Measurements from ENCODE around the gene KRTAP10-3. TPM values are rescaled to one million over a fixed set of nuclear protein-coding genes. Genes with fewer than 3 reads are reported as not detected.
A peak's percentile ranks its signal among the peaks of the same experiment; 100 is the strongest.

KRTAP10-3 gene
- total RNA-seq, 6 donors from 2014 or later = not detected

DNA sequence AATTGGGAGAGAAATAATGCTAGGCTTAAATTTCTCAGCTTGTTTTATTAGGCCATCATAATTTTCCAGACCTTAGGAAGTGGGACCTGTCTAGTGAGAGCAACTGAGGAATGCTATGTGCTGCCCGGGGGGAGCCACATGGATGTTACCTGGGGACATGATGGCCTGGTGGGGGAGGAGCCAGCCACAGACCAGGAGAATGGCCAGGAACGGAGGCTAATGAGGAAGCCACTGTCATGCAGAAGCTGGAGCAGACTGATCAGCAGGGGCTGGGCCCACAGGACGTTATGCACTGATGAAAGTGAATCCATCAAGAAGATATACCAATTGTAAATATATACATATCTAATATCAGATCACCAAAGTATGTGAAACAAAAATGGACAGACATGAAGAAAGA, 14.0 kb downstream of the KRTAP10-3 start:
- peaks cover 0 to 5% (median 2%) of the 10 kb centered on the region in 4 donors for H3K4me1 ChIP-seq
- H3K36me3 ChIP-seq = no peaks in the 10 kb centered on the region
- WGBS, 2 donors = 77 to 85% methylated on average over 3 of the region's 3 CpGs
- H3K9me3 ChIP-seq = peaks cover 3 to 9% (median 7%) of the 10 kb centered on the region in 4 donors
- TF ChIP-seq EP300 (IDR thresholded peaks at IDR 0.05) = no peak
- no peaks in the 10 kb centered on the region for H3K27me3 ChIP-seq
- no peak for DNase-seq
- no peak for ATAC-seq (ENCODE audit: low FRiP score in 2 of 2)
- H3K4me3 ChIP-seq = no peak overlapping the region
- no peak overlapping the region for H3K27ac ChIP-seq

DNA sequence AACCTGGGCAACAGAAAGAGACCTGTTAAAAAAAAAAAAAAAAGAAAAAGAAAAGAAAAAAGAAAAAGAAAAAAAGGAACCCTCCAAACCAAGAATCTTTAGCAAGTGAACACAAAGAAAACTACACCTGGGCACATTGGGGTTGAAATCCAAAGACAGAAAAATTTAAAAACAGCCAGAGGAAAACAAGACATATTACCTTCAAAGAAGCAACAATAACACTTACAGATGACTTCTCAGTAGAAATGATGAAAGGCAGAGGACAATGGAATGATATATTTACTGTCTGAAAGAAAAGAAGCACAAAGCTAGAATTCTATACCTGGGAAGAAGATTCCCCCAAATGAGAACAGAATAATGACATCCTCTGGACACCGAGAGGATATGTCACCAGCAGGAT, 15.9 kb downstream of the KRTAP10-3 start:
- DNase-seq (no peak), ATAC-seq (ENCODE audit: low FRiP score in 2 of 2) (no peak)
- TF ChIP-seq CTCF (IDR thresholded peaks at IDR 0.05) (no peak), EP300 (IDR thresholded peaks at IDR 0.05) (no peak), POLR2A (IDR thresholded peaks at IDR 0.05) (no peak), POLR2AphosphoS5 (IDR thresholded peaks at IDR 0.05) (no peak)
- WGBS, 2 donors = 73 to 88% methylated on average over 1 of the region's 1 CpG
- Histone ChIP-seq H3K4me1 (no peaks in the 10 kb centered on the region), H3K9me3 (peaks cover 3 to 9% (median 7%) of the 10 kb centered on the region in 4 donors), H3K36me3 (no peaks in the 10 kb centered on the region), H3K27ac (no peak overlapping the region), H3K27me3 (no peaks in the 10 kb centered on the region), H3K4me3 (no peak overlapping the region)

DNA sequence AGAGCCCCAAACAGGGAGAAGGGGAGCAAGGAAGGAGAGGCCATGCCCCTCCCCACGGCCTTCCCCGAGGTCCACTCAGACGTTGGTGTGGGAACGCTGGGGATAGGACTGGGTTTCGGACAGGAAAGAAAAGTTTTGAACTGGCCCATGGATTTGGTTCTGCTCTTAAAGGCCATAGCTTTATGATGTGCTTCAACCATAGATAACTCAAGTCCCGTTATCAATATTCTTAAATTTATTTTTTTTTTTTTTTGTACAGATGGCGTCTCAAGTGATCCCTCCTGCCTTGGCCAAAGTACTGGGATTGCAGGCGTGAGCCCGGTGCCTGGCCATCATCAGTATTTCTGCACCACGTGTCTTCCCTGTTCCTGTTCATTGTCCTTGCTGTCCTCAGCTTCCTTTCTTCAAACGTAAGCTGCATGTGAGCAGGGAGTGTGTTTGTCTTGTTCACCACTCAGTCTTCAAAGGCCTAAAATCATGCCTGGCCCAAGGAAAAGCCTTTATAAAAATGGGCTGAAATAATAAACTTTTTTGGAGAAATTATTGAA, 17.8 kb downstream of the KRTAP10-3 start:
- ATAC-seq (ENCODE audit: low FRiP score in 2 of 2) (no peak), DNase-seq (no peak)
- Histone ChIP-seq H3K4me3 (no peak overlapping the region), H3K27me3 (no peaks in the 10 kb centered on the region), H3K4me1 (no peaks in the 10 kb centered on the region), H3K36me3 (no peaks in the 10 kb centered on the region), H3K27ac (no peak overlapping the region), H3K9me3 (peaks cover 0 to 6% (median 2%) of the 10 kb centered on the region in 4 donors)
- WGBS, 2 donors = 72 to 74% methylated on average over 11 of the region's 11 CpGs
- TF ChIP-seq CTCF (IDR thresholded peaks at IDR 0.05) (no peak), POLR2AphosphoS5 (IDR thresholded peaks at IDR 0.05) (no peak), EP300 (IDR thresholded peaks at IDR 0.05) (no peak), POLR2A (IDR thresholded peaks at IDR 0.05) (no peak)

DNA sequence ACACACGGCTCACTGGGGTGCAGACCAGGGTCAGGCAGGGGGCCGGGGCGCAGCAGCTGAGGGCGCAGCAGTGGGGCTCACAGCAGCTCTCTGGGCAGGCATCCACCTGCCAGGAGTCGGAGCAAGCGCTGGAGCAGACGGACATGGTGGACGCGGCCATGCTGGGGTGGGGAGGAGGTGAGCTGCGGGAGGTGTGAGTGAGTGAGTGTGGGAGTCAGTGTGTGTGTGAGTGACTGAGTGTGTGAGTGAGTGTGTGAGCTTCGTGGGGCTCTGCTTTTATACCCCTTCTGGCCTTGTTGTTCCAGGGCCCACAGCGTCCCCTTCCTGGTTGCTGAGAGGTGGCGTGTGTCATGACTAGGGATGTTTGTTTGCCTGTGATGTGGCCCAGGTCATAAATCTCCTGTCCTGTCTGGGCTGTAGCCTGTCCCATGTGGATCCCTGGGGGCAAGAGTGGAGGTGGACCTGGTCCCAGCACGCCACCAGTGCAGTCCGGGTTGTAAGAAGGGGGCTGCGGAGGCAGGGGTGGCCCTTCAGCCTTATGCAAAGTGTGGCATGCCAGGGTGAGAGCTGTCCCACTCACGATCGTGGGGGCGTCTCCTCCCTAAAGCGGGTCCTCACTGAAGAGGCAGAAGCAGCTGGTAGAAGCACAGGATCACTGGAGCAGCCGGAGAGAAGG, 18.5 kb downstream of the KRTAP10-3 start, which contains the start of gene KRTAP10-1:
TSS of gene KRTAP10-1 (minus strand) at position 205 of the 676 bp plus-strand sequence. CDS start at position 160, 45 bp downstream.
- H3K9me3 ChIP-seq = peaks cover 0 to 6% (median 2%) of the 10 kb centered on the region in 4 donors
- H3K4me1 ChIP-seq = no peaks in the 10 kb centered on the region
- WGBS, 2 donors = 80 to 87% methylated on average over 20 to 21 of the region's 21 CpGs
- ATAC-seq (ENCODE audit: low FRiP score in 2 of 2) (peak in 1 of 2 donors; percentile 27), DNase-seq (peak in 1 of 2 donors; percentile 60)
- H3K36me3 ChIP-seq = no peaks in the 10 kb centered on the region
- H3K27ac ChIP-seq = no peak within 1 kb of the TSS
- TF ChIP-seq POLR2A (IDR thresholded peaks at IDR 0.05) (no peak), EP300 (IDR thresholded peaks at IDR 0.05) (no peak), POLR2AphosphoS5 (IDR thresholded peaks at IDR 0.05) (no peak), CTCF (IDR thresholded peaks at IDR 0.05) (no peak)
- no peak within 1 kb of the TSS for H3K4me3 ChIP-seq
- H3K27me3 ChIP-seq = no peaks in the 10 kb centered on the region

DNA sequence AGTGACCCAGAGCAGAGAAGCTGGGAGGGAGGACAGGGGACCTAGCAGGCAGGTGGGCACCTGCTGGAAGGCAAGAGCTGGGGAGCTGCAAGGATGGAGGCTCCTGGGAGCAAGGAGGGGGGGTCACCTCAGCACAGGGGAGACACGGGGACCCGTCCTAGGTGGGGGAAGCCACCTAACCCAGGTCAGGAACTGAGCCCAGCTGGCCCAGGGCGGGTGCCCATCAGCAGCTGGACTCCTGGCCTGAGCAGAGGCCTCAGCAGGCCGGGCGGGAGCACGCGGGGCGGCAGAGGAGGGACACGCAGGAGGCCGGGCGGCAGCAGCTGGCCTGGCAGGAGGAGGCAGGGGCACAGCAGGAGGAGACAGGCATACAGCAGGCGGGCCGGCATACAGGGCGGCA, 19.5 kb downstream of the KRTAP10-3 start:
- ATAC-seq (ENCODE audit: low FRiP score in 2 of 2) (peak in 1 of 2 donors; percentile 23), DNase-seq (no peak)
- Histone ChIP-seq H3K4me1 (no peaks in the 10 kb centered on the region), H3K9me3 (peaks cover 0 to 6% (median 2%) of the 10 kb centered on the region in 4 donors), H3K36me3 (no peaks in the 10 kb centered on the region), H3K27ac (no peak overlapping the region), H3K4me3 (no peak overlapping the region), H3K27me3 (no peaks in the 10 kb centered on the region)
- no peak for TF ChIP-seq POLR2A (IDR thresholded peaks at IDR 0.05)
- no peak for TF ChIP-seq CTCF (IDR thresholded peaks at IDR 0.05)
- no peak for TF ChIP-seq EP300 (IDR thresholded peaks at IDR 0.05)
- no peak for TF ChIP-seq POLR2AphosphoS5 (IDR thresholded peaks at IDR 0.05)
- 78 to 79% methylated on average over 14 of the region's 14 CpGs for WGBS, 2 donors
